ENCODE measurements around the gene RPGRIP1L.

DNA sequence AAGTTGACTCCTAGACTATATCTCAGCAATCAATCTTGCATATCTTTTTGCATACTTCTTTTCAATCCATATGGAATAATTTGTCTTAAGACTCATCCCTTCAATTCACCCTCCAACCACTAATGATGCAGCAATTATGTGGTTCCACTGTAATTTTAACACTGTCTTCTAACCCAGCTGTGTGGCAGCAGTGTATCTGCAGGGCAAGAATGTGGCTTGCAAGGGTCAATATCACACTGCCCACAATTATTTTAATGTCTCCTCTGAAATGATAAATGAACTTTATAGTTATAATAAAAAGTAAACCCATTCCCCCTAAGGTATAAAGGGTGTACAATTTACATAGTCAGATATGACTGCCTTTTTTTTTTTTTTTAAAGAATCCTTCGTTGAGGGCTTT lies 48.9 kb upstream of the RPGRIP1L start:
- TF ChIP-seq CTCF (IDR thresholded peaks at IDR 0.05): no peak
- TF ChIP-seq POLR2A (IDR thresholded peaks at IDR 0.05): no peak

All from lower leg skin (tissue), 3 donors.